ENCODE measurements around the gene CCDC172. TPM values are rescaled to one million over a fixed set of nuclear protein-coding genes. Genes with fewer than 3 reads are reported as not detected.
A peak's percentile ranks its signal among the peaks of the same experiment; 100 is the strongest.

Gene CCDC172
- total and polyA plus RNA-seq, 4 donors: not detected

- ATAC-seq (ENCODE audit: insufficient read depth, low FRiP score): no peak
- H3K4me1 ChIP-seq (ENCODE audit: control insufficient read depth in 5 of 5, insufficient read depth in 5 of 5, low read length in 5 of 5): no peaks in the 10 kb centered on the region
- TF ChIP-seq CTCF (IDR thresholded peaks at IDR 0.05; ENCODE audit: control extremely low read depth, extremely low read depth): no peak
- no peaks in the 10 kb centered on the region for H3K27me3 ChIP-seq (ENCODE audit: control insufficient read depth in 3 of 3, insufficient read depth in 3 of 3, low read length in 2 of 3)
- H3K36me3 ChIP-seq (ENCODE audit: control insufficient read depth in 4 of 4, insufficient read depth in 4 of 4, low read length in 4 of 4): no peaks in the 10 kb centered on the region
- H3K9me3 ChIP-seq (ENCODE audit: control insufficient read depth in 4 of 4, insufficient read depth in 3 of 4, low read length in 3 of 4): no peaks in the 10 kb centered on the region
- no peak overlapping the region for H3K4me3 ChIP-seq
- no peak overlapping the region for H3K27ac ChIP-seq (ENCODE audit: low read depth in 1 of 2, low read length in 1 of 2)
- peak in 1 of 3 donors; percentile 4 for DNase-seq
- 17 to 32% methylated on average over 1 of the region's 1 CpG for WGBS, 2 donors
- no peak overlapping the region for H3K9ac ChIP-seq (ENCODE audit: insufficient read depth in 1 of 2, low read length in 2 of 2)
These were observed 47.5 kb downstream of the CCDC172 start for GRCh38 chr10:116371737-116372136.

GRCh38 chr10:116382290-116382689, 58.0 kb downstream of the CCDC172 start:
- Histone ChIP-seq H3K9ac (ENCODE audit: insufficient read depth in 1 of 2, low read length in 2 of 2) (no peak overlapping the region), H3K4me3 (no peak overlapping the region), H3K36me3 (ENCODE audit: control insufficient read depth in 4 of 4, insufficient read depth in 4 of 4, low read length in 4 of 4) (no peaks in the 10 kb centered on the region), H3K27me3 (ENCODE audit: control insufficient read depth in 3 of 3, insufficient read depth in 3 of 3, low read length in 2 of 3) (peaks cover 0 to 2% (median 0%) of the 10 kb centered on the region in 3 donors), H3K9me3 (ENCODE audit: control insufficient read depth in 4 of 4, insufficient read depth in 3 of 4, low read length in 3 of 4) (no peaks in the 10 kb centered on the region), H3K27ac (ENCODE audit: low read depth in 1 of 2, low read length in 1 of 2) (no peak overlapping the region), H3K4me1 (ENCODE audit: control insufficient read depth in 5 of 5, insufficient read depth in 5 of 5, low read length in 5 of 5) (no peaks in the 10 kb centered on the region)
- 83 to 89% methylated on average over 5 of the region's 5 CpGs for WGBS, 2 donors
- DNase-seq (no peak), ATAC-seq (ENCODE audit: insufficient read depth, low FRiP score) (no peak)
- no peak for TF ChIP-seq CTCF (IDR thresholded peaks at IDR 0.05; ENCODE audit: control extremely low read depth, extremely low read depth)

GRCh38 chr10:116385311-116385710, 61.1 kb downstream of the CCDC172 start:
- no peak overlapping the region for H3K9ac ChIP-seq (ENCODE audit: insufficient read depth in 1 of 2, low read length in 2 of 2)
- peaks cover 0 to 2% (median 0%) of the 10 kb centered on the region in 3 donors for H3K27me3 ChIP-seq (ENCODE audit: control insufficient read depth in 3 of 3, insufficient read depth in 3 of 3, low read length in 2 of 3)
- H3K4me3 ChIP-seq: no peak overlapping the region
- ATAC-seq (ENCODE audit: insufficient read depth, low FRiP score) (no peak), DNase-seq (no peak)
- H3K27ac ChIP-seq (ENCODE audit: low read depth in 1 of 2, low read length in 1 of 2): no peak overlapping the region
- H3K9me3 ChIP-seq (ENCODE audit: control insufficient read depth in 4 of 4, insufficient read depth in 3 of 4, low read length in 3 of 4): no peaks in the 10 kb centered on the region
- 80 to 81% methylated on average over 2 of the region's 2 CpGs for WGBS, 2 donors
- no peaks in the 10 kb centered on the region for H3K36me3 ChIP-seq (ENCODE audit: control insufficient read depth in 4 of 4, insufficient read depth in 4 of 4, low read length in 4 of 4)
- H3K4me1 ChIP-seq (ENCODE audit: control insufficient read depth in 5 of 5, insufficient read depth in 5 of 5, low read length in 5 of 5): no peaks in the 10 kb centered on the region
- no peak for TF ChIP-seq CTCF (IDR thresholded peaks at IDR 0.05; ENCODE audit: control extremely low read depth, extremely low read depth)

Data from lung (tissue), 12 donors.